Stimulated activated CD4-positive, alpha-beta T cell treated with anti-CD3 and anti-CD28 coated beads, TNF-alpha, amount 100 ng/mL, for 4 hours (primary cell): ENCODE measurements around the gene GALNS.
"Not testable (repeated sequence)": the region's sequence is repeated elsewhere in the genome, so short reads cannot be mapped to it uniquely, and the experiment has no call there.

ENCODE experiments used
- DNase-seq, 3 experiments: peaks; one replicate each; pipeline ENCODE4 v3.0.0-alpha.2; 2020; ENCODE audit warnings: low read depth in 3 of 3

Gene GALNS

DNA sequence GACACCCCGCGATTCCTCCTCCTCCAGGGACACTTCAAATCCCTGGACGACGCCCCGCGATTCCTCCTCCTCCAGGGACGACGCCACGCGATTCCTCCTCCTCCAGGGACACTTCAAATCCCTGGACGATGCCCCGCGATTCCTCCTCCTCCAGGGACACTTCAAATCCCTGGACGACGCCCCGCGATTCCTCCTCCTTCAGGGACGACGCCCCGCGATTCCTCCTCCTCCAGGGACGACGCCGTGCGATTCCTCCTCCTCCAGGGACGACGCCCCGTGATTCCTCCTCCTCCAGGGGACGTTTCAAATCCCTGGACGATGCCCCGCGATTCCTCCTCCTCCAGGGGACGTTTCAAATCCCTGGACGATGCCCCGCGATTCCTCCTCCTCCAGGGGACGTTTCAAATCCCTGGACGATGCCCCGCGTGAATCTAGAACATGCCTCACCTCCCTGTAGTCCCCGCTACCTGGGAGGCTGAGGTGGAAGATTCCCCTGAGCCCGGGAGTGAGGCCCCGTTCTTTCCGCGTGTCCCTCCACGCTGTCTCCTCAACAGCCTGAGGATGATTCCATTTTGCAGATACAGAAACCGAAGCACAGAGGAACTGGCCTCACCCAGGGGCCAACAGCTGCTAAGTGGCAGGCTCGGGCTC, 33.1 kb upstream of the GALNS start:
- DNase-seq = not testable (repeated sequence)

GRCh38 chr16:88888461-88889387, 32.0 kb upstream of the GALNS start:
- no peak for DNase-seq

- DNase-seq = no peak
Observed at GRCh38 chr16:88888057-88888456, 31.3 kb upstream of the GALNS start.

DNA sequence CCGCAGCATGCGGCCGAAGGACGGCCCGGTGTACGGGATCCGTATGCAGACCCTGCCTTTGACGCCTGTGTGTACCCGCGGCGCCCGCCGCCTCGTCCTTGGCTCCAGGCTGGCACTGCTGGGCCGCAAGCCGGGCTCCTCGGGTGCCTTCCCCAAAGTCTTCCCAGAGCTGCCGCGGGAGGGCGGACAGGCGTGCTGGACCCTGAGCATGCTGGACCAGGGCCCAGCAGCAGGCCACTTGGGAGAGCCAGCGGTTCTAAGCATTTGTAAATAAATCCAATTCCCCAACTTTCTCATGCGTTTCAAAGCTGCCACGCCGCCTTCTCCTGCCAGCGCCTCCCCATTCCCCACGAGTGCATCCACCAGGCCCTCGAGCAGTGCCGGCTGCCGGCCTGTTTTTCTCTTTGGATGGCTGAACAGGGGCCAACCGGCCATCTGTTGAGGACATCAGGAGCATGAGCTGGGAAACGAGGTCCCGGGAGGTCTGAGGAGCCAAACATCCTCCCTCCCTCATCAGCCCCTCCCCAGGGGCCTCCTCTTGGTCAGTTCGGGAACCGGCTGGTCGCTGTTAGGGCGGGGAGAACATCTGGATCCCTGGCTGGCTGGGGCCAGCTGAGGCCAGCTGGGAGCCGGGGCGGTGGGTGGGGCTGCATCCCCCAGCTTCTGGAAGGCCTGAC, 30.2 kb upstream of the GALNS start:
- DNase-seq = no peak

- no peak for DNase-seq
Observed at GRCh38 chr16:88886420-88886844, 29.7 kb upstream of the GALNS start.

DNA sequence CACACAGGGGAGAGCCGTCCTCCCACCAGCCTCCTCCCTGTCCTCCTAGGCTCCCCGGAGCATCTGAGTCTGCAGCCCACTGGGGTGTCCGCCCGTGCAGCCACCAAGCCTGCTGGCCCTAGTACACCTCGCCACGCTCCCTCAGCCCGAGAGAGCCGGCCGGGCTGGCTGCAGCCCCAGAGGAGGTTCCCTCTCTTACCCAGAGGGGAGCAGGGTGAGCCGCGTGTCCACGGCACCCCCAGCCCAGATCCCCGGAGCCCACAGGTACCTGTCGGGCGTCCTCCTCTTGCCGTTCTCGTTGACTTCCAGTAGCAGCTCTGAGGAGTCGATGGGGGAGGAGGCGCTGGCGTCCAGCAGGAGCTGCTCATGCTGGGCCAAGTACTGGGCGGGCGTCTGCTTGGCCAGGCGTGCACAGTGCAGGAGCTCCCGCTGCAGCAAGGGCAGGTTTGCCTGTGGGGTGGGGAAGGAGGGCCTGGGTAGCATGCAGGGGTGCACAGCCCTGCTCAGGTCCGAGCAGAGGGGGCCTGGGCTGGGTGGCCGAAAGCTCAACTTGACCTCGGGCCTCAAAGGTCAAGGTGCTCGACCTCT, 29.0 kb upstream of the GALNS start:
- DNase-seq = no peak

DNA sequence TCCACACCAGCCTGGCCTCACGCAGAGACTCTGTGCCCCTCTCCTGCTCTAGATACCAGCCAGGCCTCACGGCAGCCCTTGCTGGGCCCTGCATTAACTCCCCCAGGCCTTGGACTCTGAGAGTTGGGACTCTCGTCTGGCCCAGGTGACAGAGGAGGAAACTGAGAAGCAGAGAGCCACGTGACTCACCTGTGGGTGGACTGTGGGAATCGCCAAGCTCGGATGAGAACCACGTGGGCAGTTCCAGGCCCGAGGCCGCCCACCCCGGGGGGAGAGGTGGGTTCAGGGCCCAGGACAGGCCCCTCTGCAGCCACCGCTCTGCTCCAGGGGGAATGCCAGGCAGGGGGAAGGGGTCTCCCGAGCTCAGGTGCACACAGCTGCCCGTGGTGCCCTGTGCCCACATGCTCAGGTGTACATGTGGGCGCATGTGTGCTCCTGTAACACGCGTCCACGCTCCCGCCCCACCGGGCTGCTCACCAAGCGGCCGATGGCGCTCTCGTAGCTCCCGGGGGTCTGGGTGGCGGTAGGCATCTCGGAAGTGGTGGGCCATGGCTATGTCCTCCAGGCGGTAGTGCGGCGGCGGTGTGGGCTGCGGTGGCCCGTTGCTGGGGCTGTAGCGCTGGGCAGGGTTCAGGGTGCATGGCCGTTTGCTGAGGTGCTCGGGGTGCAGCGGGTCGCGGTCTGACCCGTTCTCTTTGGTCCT, 28.0 kb upstream of the GALNS start:
- DNase-seq = no peak

DNA sequence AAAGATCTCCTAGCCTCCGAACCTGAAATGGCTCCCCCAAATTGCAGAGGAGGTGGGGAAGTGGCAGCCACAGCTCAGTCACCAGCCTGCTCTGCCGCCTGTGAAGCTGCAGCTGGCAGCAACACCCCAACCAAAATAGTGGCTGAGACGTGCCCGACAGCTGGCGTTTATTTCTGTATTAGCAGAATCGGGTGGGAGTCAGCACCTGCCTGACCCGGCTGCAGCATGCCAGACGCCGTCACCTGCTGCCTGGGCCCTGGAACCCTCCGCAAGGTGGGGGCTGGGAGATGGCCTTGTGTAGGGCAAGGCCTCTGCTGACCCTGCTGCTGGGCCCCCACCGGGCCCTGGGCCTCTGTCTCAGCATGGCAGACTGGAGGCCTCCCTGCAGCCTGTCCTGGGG, 27.2 kb upstream of the GALNS start:
- no peak for DNase-seq

DNA sequence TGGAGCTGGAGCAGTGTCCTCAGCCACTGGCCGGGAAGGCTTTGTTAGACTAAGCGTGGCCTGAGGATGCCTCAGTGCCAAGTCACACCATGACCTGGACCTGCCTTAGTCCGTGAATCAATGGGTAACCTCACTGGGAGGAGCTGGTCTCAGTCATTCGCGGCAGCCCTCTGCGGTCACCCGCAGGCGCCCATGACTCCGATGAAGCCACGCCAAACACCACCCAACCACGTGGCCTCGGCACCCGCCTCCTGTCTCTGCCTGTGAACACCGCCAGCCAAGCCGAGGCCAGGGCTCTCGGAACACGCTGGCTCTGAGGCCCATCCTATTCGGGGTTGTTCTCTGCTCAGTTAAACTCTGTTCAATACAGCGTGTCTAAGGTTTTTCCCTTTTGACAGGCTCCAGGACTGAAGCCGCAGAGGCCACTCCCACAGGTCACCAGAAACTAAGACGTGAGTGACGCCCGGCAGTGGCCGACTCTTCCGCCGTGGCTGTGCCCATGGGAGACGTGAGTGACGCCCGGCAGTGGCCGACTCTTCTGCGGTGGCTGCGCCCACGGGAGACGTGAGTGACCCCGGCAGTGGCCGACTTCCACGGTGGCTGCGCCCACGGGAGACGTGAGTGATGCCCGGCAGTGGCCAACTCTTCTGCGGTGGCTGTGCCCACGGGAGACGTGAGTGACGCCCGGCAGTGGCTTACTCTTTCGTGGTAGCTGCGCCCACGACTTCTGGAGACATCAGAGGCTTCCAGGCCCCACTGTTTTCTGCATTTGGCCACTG, 26.6 kb upstream of the GALNS start:
- no peak for DNase-seq

DNA sequence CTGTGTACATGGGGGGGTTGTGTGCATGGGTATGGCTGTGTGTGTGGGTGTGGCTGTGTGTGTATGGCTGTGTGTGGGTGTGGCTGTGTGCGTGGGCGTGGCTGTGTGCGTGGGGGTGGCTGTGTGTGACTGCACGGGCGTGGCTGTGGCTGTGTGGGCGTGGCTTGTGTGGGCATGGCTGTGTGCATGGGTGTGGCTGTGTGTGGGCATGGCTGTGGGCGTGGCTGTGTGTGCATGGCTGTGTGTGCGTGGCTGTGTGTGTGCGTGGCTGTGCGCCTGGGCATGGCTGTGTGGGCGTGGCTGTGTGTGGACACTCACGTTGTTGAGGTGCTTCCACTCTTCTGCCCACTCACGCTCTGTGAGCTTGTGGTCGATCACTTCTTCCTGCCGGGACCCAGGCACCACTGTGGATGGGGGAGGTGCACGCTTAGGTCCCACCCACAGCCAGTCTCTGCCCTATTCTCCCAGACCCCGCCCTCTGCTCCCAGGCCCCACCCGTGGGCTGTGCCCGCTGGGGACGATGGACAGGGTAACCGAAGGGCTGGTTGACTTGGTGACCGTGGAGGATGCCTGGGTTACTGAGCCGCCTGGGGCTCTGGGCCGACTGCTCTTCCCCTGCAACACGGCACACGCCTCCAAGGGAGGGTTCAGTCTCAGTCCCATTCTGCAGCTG, 25.7 kb upstream of the GALNS start:
- DNase-seq = peak in 1 of 3 experiments; percentile 22

DNA sequence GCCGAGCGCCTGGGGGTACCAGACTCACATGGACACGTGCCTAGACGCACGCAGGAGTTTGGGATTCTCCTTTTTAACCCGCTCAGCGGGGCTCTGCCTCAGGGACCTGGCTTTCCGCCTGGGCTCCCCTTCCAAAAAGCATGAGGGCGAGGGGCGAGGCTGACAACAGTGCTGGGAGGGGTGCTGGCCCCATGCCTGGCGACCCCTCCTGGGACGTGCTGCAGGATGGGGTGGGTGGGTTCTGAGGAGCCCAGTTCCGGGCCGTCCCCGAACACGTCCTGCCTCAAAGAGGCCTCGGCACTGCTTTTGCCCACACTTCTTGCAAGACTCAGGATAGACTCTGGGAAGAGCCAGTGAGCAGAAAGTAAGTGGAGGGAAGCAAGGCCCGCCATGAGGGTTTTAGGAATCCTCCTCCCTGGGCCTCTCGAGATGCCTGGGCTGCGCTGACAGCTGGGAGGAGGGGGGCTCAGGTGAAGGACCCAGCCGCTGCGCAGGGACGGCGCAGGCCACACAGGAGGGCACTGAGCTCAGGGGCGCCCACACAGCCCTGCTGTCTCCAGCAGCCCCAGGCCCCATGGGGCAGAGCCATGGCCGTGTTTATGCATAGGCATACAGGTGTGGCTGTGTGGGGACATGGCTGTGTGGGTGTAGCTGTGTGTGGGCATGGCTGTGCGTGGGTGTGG, 25.1 kb upstream of the GALNS start:
- no peak for DNase-seq

GRCh38 chr16:88881007-88881615, 24.4 kb upstream of the GALNS start:
- no peak for DNase-seq

GRCh38 chr16:88880226-88881006, 23.7 kb upstream of the GALNS start:
- DNase-seq = no peak

DNA sequence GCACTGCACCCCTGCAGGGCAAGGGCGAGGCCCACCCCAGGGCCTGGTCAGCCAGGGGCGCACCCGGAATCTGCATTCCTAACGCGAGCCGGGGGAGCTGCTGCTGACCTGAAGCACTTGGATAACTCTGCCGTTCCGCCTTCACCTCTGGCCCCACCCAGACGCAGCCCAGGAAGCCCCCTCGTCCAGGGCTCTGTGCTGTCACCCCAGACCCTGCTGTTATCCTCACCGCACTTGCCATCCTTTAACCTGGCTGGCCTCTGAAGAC, 23.0 kb upstream of the GALNS start:
- no peak for DNase-seq

- no peak for DNase-seq
Observed at GRCh38 chr16:88878967-88879787, 22.4 kb upstream of the GALNS start.

- no peak for DNase-seq
Observed at GRCh38 chr16:88878356-88878755, 21.6 kb upstream of the GALNS start.

- DNase-seq = no peak
Observed at GRCh38 chr16:88877564-88878289, 21.0 kb upstream of the GALNS start.
